ENCODE data around the gene TAPBPL.
"Not testable (repeated sequence)": the region's sequence is repeated elsewhere in the genome, so short reads cannot be mapped to it uniquely, and the experiment has no call there.

The TAPBPL gene

DNA sequence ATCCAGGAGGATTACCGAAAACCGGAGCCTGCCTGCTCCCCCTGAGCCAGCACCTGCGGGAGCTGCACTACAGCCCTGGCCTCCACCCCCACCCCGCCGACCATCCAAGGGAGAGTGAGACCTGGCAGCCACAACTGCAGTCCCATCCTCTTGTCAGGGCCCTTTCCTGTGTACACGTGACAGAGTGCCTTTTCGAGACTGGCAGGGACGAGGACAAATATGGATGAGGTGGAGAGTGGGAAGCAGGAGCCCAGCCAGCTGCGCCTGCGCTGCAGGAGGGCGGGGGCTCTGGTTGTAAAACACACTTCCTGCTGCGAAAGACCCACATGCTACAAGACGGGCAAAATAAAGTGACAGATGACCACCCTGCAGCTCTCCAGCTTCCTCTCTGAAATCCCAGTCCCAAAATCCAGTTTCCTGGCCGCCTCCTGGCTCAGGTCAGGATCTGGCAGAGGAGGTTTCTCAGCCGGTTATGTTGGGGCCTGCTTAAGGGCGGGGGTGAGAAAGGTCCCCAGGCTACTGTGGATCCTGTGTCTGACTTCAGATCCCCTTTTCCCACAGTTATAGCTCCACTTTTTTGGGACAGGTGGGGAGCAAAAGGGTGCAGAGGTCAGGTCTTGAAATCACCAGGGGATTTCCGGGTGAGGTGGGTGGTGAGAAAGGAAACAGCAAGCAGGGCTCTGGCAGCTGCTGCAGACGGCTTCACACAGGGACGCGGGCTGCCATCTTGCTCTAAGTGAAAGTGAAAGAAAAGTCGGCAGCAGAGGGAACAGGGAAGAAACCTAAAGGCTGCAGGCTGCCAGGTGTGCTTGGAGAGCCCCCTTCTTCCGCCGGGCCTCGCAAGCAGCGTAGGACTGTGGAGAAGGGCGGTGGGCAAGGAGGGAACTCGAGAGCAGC is at the start of gene TAPBPL:
Gene TAPBPL (plus strand): TSS at position 695 of the 897 bp plus-strand sequence. CDS start 207 bp downstream, outside the sequence.
- peak; percentile 71 for DNase-seq (ENCODE audit: low read depth)

GRCh38 chr12:6404390-6404789 is 47.5 kb upstream of the TAPBPL start:
- DNase-seq (ENCODE audit: low read depth): no peak

- DNase-seq (ENCODE audit: low read depth): no peak
Measured at GRCh38 chr12:6405963-6406362, 45.9 kb upstream of the TAPBPL start.

- no peak for DNase-seq (ENCODE audit: low read depth)
Measured at GRCh38 chr12:6407236-6407954, 44.4 kb upstream of the TAPBPL start.

DNA sequence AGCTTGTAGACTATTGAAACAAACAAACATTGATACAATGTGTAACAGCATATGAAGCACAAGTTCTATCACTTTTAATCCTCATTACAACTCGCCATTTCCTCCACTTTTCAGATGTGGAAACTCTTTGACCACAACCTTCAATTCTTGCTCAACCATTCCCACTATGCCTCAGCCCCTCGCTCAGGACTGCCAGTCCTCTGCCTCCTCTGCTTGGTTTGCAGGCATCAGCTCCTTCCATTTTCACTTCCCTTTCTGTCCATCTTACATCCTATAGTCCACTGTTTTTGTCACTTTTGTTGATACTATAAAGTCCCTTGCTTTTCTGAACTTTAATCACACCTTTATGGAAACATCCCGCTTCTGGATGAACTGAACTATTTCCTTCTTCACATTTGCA is 35.2 kb upstream of the TAPBPL start:
- DNase-seq (ENCODE audit: low read depth): no peak

- DNase-seq (ENCODE audit: low read depth): no peak
Measured at GRCh38 chr12:6418796-6419195, 33.0 kb upstream of the TAPBPL start.

DNA sequence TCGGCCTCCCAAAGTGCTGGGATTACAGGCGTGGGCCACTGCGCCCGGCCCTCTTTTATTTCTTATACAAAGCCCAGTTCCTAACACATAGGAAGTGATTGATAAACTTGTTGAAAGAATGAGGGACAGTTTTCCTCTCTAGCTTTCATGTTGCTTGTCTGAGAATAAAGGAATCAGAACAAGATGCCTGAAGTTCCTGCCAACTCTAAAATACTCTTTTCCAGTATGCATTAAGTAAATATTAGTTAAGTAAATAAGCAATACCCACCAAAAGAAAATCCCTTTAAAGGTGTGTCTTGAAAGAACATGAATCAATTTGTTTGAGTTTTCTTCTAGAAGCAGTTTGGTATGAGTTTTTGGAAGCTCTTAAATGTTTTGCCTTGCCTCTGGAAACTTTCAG is 31.5 kb upstream of the TAPBPL start:
- DNase-seq (ENCODE audit: low read depth): no peak

GRCh38 chr12:6423267-6424007 is 28.4 kb upstream of the TAPBPL start:
- peak; percentile 56 for DNase-seq (ENCODE audit: low read depth)

- no peak for DNase-seq (ENCODE audit: low read depth)
Measured at GRCh38 chr12:6424008-6424347, 27.9 kb upstream of the TAPBPL start.

DNA sequence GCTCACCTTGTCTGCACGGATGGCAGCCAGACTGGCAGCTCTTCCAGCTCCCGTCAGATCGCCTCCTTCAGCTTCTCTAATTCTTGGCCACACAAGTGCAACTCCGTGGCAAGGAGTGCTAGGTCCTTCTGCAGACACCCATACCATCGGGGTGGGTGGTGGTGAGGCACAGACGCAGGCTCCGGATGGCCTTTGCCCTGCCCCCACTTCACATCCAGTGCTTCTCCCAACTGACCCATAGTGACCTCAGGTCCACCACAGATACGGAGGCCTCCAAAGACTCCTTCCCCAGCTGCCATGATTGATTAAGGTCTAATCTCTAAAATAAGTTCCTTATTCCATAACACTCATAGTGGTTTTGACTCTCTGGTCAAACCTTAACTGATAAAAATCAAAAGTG is 27.0 kb upstream of the TAPBPL start:
- no peak for DNase-seq (ENCODE audit: low read depth)

DNA sequence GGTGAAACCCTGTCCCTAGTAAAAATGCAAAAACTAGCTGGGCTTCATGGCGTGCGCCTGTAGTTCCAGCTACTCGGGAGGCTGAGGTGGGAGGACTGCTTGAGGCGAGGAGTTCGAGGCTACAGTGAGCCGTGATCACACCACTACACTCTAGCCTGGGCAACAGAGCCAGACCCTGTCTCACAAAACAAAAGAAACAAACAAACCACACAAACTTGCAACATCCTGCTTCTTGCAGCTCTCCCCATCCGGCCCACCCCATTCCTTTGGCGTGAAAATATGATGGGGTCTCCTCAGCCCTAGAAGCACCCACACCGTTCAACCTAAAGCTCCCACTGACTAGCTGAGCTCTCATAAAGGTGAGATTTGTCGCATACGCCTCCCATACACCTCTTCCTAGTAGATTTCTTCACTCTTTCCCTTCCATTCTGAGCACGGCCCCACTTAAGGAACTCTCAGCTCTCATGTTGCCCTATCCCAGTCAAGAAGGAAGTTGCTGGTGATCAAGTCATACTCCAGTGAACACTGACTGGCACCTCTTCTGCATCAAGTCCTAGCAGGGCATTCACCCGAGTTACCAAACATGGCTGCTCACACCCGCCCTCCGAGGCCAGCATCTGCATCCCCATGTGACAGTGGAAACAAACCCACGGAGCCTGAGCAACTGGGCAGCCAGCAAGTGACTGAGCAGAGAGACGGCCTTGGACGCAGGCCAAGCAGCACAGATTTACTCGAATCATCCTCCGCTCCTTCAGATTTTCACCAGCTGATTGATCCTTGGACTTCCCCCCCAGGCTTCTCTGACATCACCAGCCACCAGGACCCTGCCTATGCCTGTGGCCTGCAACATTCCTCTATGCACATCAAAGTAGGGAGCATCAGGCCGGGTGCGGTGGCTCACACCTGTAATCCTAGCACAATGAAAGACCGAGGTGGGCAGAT is 26.0 kb upstream of the TAPBPL start:
- DNase-seq (ENCODE audit: low read depth): no peak

- peak; percentile 84 for DNase-seq (ENCODE audit: low read depth)
Measured at GRCh38 chr12:6426882-6427671, 24.8 kb upstream of the TAPBPL start.

DNA sequence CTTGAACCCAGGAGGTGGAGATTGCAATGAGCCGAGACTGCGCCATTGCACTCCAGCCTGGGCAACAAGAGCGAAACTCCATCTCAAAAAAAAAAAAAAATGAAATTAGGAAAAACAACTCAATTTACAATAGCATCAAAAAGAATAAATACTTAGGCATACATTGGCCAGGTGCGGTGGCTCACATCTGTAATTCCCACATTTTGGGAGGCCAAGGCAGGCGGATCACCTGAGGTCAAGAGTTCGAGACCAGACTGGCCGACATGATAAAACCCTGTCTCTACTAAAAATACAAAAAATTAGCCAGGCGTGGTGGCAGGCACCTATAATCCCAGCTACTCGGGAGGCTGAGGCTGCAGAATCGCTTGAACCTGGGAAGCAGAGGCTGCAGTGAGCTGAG is 24.0 kb upstream of the TAPBPL start:
- not testable (repeated sequence) for DNase-seq (ENCODE audit: low read depth)

- DNase-seq (ENCODE audit: low read depth): no peak
Measured at GRCh38 chr12:6428326-6428725, 23.5 kb upstream of the TAPBPL start.

DNA sequence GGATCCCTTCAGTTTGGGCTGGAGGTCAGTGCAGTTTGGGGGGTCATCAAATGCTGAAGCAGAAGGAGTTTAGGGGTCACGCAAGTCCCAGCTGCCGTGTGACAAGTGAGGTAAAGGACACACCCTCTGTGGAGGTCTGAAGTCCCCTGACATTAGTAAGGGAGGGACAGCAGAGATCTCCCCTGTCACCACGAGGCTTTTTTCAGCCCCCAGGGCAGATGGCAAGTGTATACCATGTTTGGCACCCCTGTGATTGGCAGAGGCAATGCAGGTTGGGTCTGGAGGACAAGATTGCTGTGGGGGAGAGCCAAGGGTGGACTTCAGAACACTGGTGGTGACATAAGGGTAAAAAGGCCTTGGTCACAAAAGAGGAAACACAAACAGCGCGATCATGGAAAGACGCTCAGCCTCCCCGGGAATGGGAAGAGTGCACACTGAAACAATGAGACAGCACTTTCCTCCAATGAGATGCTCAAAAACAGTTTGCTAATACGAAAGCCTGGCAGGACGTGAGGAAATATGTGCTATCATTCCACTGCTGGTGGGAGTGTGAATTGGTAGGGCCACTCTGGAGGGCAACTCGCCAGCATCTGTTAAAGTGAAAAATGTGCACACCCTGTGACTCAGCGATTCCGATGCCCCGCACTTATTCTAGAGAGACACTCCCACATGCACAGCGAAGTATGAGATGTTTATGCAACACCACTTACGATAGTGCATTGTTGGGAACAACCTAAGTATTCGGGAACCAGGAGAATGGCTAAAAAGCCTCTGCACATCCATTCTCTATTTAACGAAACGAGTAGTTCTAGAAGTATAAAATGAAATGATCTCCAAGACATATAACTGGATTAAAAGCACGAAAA is 21.5 kb upstream of the TAPBPL start:
- no peak for DNase-seq (ENCODE audit: low read depth)

- DNase-seq (ENCODE audit: low read depth): no peak
Measured at GRCh38 chr12:6432991-6433390, 18.9 kb upstream of the TAPBPL start.

DNA sequence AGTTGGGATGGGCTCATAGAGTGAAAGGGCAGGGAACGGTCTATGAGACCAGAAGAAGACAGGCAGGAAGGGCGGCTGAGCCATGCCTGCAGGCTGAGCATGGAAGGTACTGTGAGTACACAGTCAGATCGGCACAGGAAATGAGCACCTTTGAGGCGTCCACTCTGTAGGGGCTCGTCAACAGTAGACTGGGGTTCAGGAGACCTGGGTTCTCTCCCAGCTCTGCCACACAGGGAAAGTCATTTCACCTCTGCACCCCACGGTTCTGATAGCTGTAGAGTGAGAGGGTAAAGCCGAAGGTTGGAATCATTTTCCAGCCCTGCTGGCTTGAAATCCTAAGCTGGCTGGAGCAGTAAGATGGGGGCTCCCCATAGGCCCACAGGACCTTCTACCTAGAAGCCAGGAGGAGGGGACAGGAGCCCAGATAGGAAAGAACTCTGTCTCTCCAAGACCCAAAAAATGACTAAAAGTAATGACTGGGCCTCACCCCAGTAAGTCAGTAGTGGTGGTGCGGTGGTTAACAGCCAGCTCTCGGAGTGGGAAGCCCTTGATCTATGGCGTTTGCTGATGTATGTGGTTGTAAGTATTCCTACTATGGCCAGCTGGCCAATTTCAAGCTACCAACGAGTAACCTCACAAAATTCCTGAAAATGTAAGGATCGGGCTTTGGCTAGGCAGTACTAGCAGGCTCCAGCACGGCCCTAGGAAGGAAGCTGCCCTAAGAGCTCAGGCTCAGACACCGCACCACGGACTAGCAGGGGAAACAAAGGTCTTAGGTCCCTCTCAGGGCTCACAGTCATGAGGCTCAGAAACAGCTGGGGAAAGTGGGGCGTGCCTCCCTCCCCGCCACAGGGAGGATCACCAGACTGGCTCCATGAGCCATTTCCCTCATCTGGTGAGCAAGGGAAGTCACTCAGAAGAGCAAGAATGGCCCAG is 17.4 kb upstream of the TAPBPL start:
- no peak for DNase-seq (ENCODE audit: low read depth)

GRCh38 chr12:6435961-6436715 is 15.7 kb upstream of the TAPBPL start:
- DNase-seq (ENCODE audit: low read depth): no peak

All from activated T-helper 9 cell treated with anti-CD3 and anti-CD28 coated beads, Interleukin-2, amount 50 U/mL, for 16 hours (primary cell).